Right atrium auricular region (tissue), 2 donors: ENCODE results near the gene POFUT2. TPM values are rescaled to one million over a fixed set of nuclear protein-coding genes. Genes with fewer than 3 reads are reported as not detected.

Source experiments
- DNase-seq: peaks from one replicate; pipeline ENCODE4 v3.0.0-alpha.2; 2019; ENCODE audit warnings: low spot score
- H3K27ac ChIP-seq, 2 donors: fragments of 200-600 bp; sonication (generic); 1 replicate in 1 of 2; 2 replicates in 1 of 2; pipeline ENCODE4 v1.5.1; 2016 to 2019
- H3K27me3 ChIP-seq, 2 donors: fragments of 200-600 bp; sonication (generic); one replicate each; pipeline versions ENCODE4 v1.5.1 to v1.6.0; 2017 to 2019
- H3K36me3 ChIP-seq: fragments of 200-600 bp; sonication (generic); one replicate; pipeline ENCODE4 v1.5.1; 2016
- H3K4me1 ChIP-seq, 2 donors: fragments of 200-600 bp; sonication (generic); one replicate each; pipeline versions ENCODE4 v1.5.1 to v1.6.0; 2017 to 2019
- H3K4me3 ChIP-seq, 2 donors: fragments of 200-600 bp; sonication (generic); 1 replicate in 1 of 2; 2 replicates in 1 of 2; pipeline ENCODE4 v1.5.1; 2017 to 2019; ENCODE audit warnings: mild to moderate bottlenecking in 1 of 2, moderate library complexity in 1 of 2
- H3K9me3 ChIP-seq, 2 donors: fragments of 200-600 bp; sonication (generic); one replicate each; pipeline ENCODE4 v1.5.1; 2019
- total RNA-seq, 2 donors: library from RNA; depleted of rRNA; stranded (reverse); fragments of >200 nt; gene quantifications; one replicate each; pipeline ENCODE4 v1.1.0, GENCODE V29; 2016
- TF ChIP-seq, protein P1 (sequence below), 2 donors: fragments of 200-600 bp; sonication (generic); IDR thresholded peaks; one replicate each; pipeline ENCODE4 v1.5.1; 2019; ENCODE audit warnings: antibody characterized with exemption in 2 of 2

The POFUT2 gene
- total RNA-seq, 2 donors from 2014 or later: 5.8 to 12.0 TPM

- Histone ChIP-seq H3K9me3 (peaks cover 0 to 17% of the 10 kb centered on the region in 2 donors), H3K4me1 (no peaks in the 10 kb centered on the region), H3K27me3 (no peaks in the 10 kb centered on the region), H3K27ac (no peak overlapping the region), H3K4me3 (no peak overlapping the region), H3K36me3 (no peaks in the 10 kb centered on the region)
- no peak for DNase-seq
- TF ChIP-seq, protein P1, sequence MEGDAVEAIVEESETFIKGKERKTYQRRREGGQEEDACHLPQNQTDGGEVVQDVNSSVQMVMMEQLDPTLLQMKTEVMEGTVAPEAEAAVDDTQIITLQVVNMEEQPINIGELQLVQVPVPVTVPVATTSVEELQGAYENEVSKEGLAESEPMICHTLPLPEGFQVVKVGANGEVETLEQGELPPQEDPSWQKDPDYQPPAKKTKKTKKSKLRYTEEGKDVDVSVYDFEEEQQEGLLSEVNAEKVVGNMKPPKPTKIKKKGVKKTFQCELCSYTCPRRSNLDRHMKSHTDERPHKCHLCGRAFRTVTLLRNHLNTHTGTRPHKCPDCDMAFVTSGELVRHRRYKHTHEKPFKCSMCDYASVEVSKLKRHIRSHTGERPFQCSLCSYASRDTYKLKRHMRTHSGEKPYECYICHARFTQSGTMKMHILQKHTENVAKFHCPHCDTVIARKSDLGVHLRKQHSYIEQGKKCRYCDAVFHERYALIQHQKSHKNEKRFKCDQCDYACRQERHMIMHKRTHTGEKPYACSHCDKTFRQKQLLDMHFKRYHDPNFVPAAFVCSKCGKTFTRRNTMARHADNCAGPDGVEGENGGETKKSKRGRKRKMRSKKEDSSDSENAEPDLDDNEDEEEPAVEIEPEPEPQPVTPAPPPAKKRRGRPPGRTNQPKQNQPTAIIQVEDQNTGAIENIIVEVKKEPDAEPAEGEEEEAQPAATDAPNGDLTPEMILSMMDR (IDR thresholded peaks at IDR 0.05): no peak
These were observed 50.3 kb downstream of the POFUT2 start for GRCh38 chr21:45237401-45237800.

GRCh38 chr21:45236481-45236880 is 51.2 kb downstream of the POFUT2 start:
- TF ChIP-seq, protein P1 (IDR thresholded peaks at IDR 0.05): no peak

GRCh38 chr21:45235488-45235887 is 52.2 kb downstream of the POFUT2 start:
- Histone ChIP-seq H3K9me3 (no peaks in the 10 kb centered on the region), H3K27me3 (no peaks in the 10 kb centered on the region), H3K36me3 (no peaks in the 10 kb centered on the region), H3K4me3 (no peak overlapping the region), H3K4me1 (no peaks in the 10 kb centered on the region), H3K27ac (no peak overlapping the region)
- DNase-seq: no peak
- TF ChIP-seq, protein P1 (IDR thresholded peaks at IDR 0.05): no peak

More at GRCh38 chr21:45236481-45236880, 51.2 kb downstream of the POFUT2 start:
- no peak for DNase-seq
- Histone ChIP-seq H3K4me1 (no peaks in the 10 kb centered on the region), H3K27me3 (no peaks in the 10 kb centered on the region), H3K4me3 (no peak overlapping the region), H3K36me3 (no peaks in the 10 kb centered on the region), H3K27ac (no peak overlapping the region), H3K9me3 (peaks cover 0 to 8% of the 10 kb centered on the region in 2 donors)

DNA sequence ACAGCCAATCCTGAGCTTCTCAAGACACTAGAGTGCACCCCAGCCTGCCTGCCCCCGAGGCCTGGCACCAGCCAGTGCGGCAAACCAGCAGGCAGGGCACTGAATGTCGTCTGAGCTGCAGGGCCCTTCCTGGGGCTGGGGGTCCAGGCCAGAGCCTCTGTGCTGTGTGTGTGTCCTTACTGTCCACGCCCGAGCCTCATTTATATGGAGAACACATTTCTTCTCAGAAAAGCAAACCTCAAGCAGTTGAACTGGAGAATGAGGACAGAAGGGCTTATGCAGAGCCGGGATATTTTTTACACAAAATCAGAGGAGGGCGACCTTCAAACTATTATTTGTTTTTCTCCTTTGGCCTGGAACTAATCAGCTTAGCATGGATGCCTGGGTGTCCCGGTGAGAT is 52.7 kb downstream of the POFUT2 start:
- no peaks in the 10 kb centered on the region for H3K36me3 ChIP-seq
- TF ChIP-seq, protein P1 (IDR thresholded peaks at IDR 0.05): no peak
- H3K9me3 ChIP-seq: no peaks in the 10 kb centered on the region
- no peaks in the 10 kb centered on the region for H3K4me1 ChIP-seq
- H3K27me3 ChIP-seq: no peaks in the 10 kb centered on the region
- no peak overlapping the region for H3K27ac ChIP-seq
- no peak overlapping the region for H3K4me3 ChIP-seq
- DNase-seq: no peak

DNA sequence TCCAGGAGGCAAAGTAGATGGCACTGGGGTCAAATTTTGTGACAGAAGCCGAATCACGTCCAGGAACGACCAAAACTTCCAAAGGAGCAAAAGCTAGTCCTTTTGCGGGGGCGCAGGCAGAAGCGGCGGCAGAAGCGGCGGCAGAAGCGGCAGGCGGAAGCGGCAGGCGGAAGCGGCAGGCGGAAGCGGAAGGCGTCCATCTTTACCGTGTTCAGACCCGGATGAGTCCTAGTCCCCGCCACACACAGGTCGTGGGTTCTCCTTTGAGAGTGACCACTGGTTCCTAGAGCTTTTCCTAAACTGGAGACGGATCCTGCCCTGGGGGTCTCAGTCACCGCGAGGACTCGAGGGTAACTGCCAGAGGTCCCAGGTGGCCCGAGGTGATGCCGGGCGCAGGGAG is 53.6 kb downstream of the POFUT2 start:
- no peak overlapping the region for H3K27ac ChIP-seq
- DNase-seq: no peak
- no peaks in the 10 kb centered on the region for H3K36me3 ChIP-seq
- H3K9me3 ChIP-seq: no peaks in the 10 kb centered on the region
- H3K4me1 ChIP-seq: no peaks in the 10 kb centered on the region
- H3K27me3 ChIP-seq: no peaks in the 10 kb centered on the region
- H3K4me3 ChIP-seq: no peak overlapping the region
- TF ChIP-seq, protein P1 (IDR thresholded peaks at IDR 0.05): no peak

DNA sequence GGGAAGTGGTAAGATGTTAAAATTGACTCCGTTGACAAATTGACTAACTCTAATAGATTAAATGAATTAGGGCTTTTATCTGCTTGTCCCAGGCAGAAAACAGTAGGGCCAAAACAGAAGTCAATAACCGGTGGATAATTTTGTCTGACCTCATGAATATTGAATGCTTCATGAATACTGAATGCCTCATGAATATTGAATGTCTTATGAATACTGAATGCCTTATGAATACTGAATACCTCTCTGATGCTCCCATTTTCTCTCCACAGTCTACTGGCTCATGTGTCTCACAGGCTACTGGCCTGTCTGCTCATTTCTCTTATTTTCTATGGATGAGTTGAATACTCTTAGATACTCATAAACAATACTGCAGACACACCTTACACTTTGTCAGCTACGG is 56.0 kb downstream of the POFUT2 start:
- TF ChIP-seq, protein P1 (IDR thresholded peaks at IDR 0.05): no peak
- no peaks in the 10 kb centered on the region for H3K9me3 ChIP-seq
- H3K4me1 ChIP-seq: peaks cover 0 to 5% of the 10 kb centered on the region in 2 donors
- no peak for DNase-seq
- no peaks in the 10 kb centered on the region for H3K27me3 ChIP-seq
- no peak overlapping the region for H3K4me3 ChIP-seq
- no peaks in the 10 kb centered on the region for H3K36me3 ChIP-seq
- H3K27ac ChIP-seq: no peak overlapping the region
